ENCODE results near the gene HMCN2.

Gene HMCN2

DNA sequence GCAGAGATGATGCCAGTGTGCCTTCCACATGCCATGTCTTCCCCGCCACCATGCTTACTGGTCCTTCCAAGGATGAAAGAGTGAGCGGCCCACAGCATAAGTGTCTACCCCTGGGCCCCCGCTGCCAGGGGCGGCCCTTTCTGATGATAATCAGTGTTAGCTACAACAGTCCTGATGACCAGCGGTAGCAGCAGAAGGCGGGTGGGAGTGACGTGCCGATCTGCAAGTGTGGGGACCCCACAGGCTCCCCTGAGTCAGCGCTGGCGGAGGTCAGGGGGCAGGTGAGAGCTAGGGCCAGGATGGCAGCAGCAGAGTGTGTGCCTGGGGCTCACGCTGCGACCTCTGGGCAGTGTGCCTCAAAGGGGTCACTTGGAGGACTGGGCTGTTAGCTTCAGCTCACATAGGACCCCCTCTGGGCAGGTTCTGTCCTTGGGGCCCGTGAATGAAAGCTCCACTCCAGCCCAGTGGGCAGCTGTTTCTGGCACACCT, 80.4 kb downstream of the HMCN2 start:
- DNase-seq (ENCODE audit: low read depth) = no peak

DNA sequence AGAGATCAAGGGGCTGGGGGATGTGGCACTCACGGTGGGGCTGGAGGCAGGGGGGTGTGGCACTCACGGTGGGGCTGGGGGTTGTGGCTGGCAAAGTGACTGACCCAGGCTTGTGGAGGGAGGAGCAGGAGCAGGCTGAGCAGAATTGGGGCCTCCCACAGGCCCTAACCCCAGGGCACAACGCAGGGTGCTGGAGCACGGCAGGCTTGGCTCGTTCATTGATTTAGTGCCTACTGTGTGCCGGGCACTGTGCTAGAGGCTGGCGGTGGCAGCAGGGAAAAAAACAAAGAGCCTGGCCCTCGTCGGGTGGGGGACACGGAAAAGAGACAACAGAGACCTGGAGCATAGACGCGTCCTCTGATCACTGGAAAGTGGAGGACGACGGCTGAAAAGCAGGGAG, 80.9 kb downstream of the HMCN2 start:
- no peak for DNase-seq (ENCODE audit: low read depth)

DNA sequence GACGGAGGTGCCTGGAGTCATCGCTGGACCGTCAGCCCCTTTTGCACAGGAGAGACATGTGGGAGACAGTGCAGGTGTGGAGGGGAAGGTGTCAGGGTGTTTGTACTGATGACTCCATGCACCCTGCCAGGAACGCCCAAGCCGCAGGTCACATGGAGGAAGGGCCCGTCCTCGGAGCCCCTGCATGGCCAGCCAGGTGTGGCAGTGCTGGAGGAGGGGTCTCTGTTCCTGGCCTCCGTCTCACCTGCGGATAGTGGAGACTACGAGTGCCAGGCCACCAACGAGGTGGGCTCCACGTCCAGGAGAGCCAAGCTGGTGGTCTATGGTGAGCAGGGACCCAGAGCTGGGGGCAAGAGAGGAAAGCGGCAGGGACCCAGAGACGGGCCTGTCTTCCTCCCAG, 81.5 kb downstream of the HMCN2 start:
- no peak for DNase-seq (ENCODE audit: low read depth)

DNA sequence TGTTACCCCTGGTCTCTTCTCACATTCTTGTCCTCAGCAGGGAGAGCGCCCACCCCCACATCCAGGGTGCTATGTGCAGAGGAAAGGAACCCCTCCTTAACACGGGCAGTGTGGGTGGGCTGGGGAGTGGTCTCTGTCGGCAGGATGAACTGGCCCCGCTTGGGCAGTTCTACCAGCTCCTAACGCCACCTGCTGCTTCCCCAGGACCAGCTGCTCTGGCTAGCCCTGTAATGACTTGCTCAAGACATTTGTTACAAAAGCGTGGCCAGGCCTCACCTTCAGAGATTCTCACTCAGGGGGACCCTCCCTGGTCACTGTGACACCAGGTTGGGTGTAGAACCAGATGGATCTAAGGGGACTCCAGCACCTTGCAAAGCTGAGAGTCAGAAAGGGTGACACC, 82.4 kb downstream of the HMCN2 start:
- DNase-seq (ENCODE audit: low read depth) = no peak

DNA sequence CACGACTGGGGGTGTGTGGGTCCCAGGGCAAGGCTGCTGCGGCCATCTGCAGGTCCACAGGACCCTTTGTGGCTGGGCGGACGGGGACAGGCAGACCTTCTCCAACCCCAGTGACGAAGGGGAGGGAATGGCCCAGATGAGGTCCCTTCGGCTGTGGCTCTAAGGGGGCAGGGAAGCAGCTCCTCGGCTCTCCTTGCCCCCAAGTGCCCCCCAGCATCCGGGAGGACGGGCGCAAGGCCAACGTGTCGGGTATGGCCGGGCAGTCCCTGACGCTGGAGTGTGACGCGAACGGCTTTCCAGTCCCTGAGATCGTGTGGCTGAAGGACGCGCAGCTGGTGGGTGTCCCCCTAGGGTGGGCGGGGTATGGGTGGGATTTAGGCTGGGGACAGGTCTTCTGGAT, 82.8 kb downstream of the HMCN2 start:
- no peak for DNase-seq (ENCODE audit: low read depth)

DNA sequence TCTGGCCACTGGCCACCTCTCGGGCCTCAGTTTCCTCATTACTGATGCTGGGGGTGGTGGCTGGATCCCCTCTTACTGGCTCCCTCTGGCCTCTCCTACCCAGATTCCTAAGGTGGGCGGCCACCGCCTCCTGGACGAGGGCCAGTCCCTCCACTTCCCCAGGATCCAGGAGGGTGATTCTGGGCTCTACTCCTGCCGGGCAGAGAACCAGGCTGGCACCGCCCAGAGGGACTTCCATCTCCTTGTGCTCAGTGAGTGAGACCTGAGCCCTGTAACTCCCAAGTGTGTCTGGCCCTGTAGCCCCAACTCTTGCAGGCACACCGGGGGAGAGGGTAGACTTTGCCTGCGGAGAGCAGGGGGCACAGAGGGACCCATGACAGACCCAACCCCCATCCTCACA, 83.3 kb downstream of the HMCN2 start:
- DNase-seq (ENCODE audit: low read depth) = no peak

DNA sequence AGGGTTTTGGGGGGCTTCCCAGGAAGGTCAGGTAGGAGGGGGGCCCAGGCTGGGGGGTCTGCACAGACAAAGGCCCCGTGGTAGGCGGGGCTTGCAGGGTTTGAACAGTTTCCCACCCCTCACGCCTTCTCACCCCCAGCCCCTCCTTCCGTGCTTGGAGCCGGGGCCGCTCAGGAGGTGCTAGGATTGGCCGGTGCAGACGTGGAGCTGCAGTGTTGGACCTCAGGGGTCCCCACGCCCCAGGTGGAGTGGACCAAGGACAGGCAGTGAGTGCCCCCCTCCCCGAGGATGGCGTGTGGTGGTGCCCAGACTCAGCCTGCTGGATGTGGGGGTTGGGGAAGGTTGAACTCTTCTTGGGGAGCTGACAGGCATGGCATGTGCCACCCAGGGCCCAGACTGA, 83.8 kb downstream of the HMCN2 start:
- DNase-seq (ENCODE audit: low read depth) = no peak

DNA sequence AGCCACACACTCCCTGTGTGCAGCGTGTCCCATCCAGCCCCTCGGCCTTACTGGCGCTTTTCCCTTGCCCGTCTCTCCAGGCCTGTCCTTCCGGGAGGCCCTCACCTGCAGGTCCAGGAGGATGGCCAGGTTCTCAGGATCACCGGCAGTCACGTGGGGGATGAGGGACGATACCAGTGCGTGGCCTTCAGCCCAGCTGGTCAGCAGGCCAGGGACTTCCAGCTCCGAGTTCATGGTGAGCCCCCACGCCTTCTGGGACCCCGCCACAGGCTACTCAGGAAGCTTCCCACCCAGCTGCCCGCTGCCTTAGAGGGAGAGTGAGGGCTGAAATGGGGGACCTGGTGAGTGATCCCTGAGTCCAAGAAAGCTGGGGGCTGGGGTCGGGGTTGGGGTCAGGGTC, 85.8 kb downstream of the HMCN2 start:
- DNase-seq (ENCODE audit: low read depth) = no peak

DNA sequence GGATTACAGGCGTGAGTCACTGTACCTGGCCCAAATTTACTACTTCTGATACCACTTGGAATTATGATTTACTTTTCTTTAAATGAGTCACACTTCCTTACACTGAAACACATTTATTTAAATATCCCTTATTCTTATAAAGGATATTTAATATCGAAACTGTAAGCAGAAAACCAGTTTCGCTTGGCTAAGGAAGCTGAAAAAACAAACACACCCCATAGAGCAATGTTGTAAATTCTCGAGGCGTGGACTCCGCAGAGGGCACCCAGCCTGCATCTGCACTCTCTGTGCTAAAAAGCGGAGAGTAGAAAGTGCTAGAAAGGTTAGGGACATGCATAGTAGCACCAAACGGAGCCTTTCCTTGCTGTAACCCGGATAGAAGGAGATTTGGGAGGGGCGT, 86.5 kb downstream of the HMCN2 start:
- DNase-seq (ENCODE audit: low read depth) = no peak

DNA sequence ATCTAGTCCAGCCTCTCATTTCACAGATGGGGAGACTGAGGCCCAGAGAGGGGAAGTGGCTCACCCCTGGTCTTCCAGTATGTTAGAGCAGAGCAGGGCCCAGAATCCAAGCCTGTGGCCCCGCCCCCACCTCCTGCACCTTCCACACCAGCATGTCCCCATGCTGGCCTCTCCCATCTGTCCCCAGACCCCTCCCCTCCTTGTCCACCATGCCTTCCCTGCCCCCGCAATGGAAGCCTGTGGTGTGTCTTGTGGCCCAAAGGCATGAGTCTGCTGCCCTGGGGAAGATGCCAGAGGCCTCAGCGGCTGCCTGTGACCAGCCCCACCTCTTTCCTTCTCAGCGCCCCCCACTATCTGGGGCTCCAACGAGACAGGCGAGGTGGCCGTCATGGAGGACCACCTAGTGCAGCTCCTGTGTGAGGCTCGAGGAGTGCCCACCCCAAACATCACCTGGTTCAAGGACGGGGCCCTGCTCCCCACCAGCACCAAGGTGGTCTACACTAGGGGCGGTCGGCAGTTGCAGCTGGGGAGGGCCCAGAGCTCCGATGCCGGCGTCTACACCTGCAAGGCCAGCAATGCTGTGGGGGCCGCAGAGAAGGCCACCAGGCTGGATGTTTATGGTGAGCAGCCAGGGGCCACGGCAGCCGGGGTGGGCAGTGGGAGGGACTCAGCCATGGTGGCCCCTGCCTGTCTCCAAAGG, 87.2 kb downstream of the HMCN2 start:
- no peak for DNase-seq (ENCODE audit: low read depth)

DNA sequence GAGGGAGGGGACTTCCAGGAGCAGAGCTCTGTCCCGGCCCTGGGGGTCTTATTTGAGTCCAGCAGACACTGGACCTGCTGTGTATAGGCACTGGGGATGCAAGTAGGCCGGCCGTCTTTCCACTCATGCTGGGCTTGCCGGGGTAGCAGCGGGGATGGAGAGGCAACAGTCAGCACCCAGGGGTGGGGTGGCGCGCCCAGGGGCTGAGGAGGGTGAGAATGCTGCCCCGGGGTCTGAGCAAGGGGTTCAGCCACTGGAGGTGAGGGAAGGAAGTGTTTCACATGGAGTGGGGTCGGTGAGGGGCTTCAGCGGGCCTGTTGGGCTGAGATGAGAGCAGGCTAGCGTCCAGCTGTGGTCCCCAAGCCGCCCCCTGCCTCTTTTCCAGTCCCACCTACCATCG, 88.8 kb downstream of the HMCN2 start:
- no peak for DNase-seq (ENCODE audit: low read depth)

DNA sequence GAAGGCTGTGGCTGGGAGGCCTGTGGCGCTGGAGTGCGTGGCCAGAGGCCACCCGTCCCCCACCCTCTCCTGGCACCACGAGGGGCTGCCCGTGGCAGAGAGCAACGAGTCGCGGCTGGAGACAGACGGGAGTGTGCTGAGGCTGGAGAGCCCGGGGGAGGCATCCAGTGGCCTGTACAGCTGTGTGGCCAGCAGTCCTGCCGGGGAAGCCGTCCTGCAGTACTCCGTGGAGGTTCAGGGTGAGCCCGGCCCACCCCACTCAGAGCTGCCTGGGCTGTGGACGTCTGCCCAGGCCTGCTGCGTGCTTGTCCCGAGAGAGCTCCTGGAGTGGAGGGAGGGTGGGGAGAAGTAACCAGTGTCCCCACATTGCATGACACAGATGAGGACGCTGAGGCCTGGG, 89.2 kb downstream of the HMCN2 start:
- no peak for DNase-seq (ENCODE audit: low read depth)

DNA sequence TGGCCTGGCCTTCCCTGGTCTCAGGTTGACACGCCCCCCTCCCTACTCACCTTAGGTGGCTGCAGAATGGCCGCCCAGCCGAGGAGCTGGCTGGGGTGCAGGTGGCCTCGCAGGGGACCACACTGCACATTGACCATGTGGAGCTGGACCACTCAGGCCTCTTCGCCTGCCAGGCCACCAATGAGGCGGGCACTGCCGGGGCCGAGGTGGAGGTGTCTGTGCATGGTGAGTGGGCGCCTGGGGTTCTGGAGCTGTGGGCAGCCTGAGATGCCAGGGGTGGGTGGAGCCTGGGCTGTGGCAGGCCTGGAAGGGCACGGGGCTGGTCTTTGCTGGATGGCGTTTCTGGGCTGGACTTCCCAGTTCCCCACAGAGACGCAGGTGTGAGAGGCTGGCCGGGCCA, 90.5 kb downstream of the HMCN2 start:
- no peak for DNase-seq (ENCODE audit: low read depth)

DNA sequence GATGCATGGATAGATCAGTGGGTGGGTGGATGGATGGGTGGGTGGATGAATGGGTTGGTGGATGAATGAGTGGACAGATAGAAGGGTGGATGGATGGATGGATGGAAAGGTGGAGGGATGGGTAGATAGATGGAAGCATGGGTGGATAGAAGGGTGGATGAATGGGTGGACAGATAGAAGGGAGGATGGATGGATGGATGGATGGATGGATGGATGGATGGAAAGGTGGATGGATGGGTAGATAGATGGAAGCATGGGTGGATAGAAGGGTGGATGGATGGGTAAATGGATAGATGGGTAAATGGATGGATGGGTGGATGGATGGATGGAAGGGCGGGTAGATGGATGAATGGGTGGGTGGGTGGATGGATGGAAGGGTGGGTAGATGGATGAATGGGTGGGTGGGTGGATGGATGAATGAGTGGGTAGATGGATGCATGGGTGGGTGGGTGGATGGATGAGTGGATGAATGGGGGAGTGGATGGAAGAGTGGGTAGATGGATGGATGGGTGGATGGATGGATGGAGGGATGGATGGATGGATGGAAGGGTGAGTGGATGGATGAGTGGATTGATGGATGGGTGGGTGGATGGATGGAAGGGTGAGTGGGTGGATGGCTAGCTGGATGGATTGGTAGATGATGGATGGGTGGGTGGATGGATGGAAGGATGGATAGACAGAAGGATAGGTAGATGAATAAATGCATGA, 91.5 kb downstream of the HMCN2 start:
- no peak for DNase-seq (ENCODE audit: low read depth)

DNA sequence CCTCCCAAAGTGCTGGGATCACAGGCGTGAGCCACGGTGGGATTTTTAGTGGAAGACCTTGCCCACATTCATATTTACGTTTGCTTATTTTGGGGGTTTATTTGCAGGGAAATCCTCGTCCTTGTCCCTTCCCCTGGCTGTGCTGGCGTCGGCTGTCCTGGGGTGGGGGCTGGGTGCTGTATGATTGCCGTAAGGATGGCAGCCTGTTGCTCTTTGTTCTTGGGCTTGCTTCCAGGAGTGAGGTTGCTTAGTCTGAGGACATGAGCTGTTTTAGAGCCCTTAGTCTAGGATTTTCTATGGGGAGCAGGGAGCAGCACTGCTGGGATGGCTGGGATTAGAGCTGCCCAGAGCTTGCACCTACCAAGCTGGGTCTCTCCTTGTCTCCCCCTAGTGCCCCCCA, 93.4 kb downstream of the HMCN2 start:
- no peak for DNase-seq (ENCODE audit: low read depth)

DNA sequence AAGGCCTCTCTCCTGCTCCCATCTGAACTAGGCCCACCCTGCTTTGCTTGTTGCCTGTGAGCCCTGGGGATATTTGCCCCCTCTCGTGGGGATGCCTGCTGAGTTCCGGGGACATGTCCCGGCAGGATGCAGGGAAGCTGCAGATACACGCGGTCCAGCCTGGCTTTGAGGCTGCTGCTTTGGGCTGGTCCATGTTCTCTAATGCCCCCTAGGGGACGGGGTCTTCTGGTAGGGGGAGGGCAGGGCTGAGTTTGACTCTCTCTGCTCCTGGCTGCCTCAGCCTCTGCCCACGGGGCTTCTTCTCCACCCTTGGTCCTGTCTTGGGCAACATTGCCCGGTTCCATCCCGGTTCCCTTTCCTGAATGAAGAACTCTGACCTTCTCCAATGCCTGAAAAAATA, 94.3 kb downstream of the HMCN2 start:
- no peak for DNase-seq (ENCODE audit: low read depth)

DNA sequence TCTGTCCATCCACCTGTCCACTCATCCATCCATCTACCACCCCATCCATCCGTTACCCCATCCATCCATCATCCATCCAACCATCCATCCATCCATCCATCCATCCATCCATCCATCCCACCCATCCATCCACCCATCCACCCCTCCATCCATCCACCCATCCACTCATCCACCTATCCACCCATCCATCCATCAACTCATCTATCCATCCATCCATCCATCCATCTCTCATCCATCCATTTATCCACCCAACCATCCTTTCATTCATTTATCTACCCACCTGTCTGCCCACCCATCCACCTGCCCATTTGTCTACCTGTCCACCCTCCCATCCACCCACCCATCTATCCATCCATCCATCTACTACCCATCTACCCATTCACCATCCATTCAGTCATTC, 95.1 kb downstream of the HMCN2 start:
- DNase-seq (ENCODE audit: low read depth) = no peak

DNA sequence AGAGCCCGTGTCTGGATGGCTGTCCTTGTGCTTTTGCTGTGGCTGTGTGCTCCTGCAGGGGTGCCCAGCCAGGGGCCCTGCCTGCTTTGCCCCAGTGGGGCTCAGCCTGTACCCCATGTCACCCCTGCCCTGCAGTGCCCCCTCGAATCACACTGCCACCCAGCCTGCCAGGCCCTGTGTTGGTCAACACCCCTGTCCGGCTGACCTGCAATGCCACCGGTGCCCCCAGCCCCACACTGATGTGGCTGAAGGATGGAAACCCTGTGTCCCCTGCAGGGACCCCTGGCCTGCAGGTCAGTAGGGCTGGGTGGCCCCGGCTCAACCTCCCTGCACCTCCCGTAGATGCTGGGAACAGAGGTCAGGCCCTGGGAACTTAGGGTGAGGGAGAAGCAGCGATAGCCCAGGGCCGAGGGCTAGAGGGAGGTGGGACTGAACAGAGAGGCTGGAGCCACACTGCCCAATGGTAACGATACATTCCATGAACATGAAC, 96.4 kb downstream of the HMCN2 start:
- DNase-seq (ENCODE audit: low read depth) = no peak

DNA sequence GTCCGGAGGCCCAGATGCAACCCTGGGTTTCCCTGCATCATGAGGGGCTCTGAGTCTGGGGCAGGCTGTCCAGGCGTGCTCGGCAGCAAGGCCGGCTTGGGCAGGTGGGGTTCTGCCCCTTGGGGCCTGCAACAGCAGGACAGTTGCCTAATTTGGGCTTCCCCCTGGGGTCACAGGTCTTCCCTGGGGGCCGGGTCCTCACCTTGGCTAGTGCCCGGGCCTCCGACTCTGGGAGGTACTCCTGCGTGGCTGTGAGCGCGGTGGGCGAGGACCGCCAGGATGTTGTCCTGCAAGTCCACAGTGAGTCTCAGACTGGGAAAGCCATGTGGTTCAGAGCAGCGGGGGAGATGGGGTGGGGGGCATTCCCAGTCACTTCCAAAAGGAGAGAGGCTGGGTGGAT, 97.1 kb downstream of the HMCN2 start:
- no peak for DNase-seq (ENCODE audit: low read depth)

DNA sequence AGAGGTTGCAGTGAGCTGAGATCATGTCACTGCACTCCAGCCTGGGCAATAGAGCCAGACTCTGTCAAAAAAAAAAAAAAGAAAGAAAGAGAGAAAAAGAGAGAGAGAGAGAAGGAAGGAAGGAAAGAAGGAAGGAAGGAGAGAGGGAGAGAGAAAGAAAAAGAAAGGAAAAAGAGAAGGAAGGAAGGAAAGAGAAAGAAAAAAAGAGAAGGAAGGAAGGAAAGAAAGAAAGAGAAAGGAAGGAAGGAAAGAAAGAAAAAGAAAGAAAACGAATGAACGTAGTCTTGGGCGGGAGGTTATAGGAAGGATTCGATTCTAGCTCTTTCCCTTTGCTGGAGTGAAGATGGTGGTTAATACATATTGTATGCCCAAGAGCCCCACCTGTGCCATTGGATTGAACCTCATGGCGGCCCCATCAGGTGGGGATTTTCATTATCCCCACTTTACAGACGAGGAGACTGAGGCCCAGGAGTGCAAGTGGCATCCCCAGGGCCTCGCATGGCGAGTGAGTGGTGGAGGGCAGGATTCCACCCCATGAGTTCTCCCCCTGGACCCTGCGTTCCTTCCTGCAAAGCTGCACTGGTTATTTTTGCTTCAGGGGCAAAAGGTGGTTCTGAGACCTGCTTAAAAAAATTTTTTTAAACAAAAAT, 98.3 kb downstream of the HMCN2 start:
- no peak for DNase-seq (ENCODE audit: low read depth)

DNA sequence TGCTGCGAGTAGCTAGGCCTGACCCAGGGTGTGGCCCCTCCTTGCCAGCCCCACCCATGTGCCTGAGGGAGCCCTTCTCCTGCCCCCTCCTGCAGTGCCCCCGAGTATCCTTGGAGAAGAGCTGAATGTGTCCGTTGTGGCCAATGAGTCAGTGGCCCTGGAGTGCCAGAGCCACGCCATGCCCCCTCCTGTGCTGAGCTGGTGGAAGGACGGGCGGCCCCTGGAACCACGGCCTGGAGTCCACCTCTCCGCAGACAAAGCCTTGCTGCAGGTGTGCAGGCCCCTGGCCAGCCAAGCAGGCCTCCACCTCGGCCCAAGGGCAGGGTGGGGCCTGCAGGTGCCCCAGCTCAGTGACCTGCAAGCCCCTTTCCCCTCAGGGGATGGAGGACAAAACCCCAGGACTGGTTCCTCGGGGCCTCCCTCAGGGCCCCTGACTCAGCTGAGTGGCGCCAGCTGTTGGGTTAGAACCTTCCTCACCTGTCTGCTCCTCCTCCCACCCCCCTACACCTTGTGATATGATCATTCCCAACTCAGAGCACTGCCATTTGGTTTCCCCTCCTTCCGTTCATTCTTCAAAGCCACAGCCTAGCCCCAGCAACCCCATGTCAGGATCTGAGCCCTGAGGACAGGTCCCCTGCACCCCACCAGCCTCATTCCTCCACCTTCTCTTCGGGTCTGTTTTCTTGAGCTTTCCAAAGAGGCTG, 99.2 kb downstream of the HMCN2 start:
- no peak for DNase-seq (ENCODE audit: low read depth)

DNA sequence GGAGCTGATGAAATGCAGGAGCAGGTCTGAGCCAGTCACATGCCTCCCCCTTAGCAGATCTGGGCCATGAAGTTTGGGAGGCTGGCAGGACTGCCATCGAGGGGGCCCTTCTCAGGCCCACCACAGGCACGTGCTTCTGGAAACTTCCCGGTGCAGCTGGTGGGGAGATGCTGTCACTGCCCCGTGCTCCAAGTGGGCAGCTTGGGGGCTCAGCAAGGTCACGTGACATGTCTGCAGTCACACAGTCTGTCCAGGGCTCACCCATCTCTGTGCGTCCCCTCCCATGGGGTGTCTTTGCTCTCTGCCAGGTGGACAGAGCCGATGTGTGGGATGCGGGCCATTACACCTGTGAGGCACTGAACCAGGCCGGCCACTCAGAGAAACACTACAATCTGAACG, 99.8 kb downstream of the HMCN2 start:
- no peak for DNase-seq (ENCODE audit: low read depth)

DNA sequence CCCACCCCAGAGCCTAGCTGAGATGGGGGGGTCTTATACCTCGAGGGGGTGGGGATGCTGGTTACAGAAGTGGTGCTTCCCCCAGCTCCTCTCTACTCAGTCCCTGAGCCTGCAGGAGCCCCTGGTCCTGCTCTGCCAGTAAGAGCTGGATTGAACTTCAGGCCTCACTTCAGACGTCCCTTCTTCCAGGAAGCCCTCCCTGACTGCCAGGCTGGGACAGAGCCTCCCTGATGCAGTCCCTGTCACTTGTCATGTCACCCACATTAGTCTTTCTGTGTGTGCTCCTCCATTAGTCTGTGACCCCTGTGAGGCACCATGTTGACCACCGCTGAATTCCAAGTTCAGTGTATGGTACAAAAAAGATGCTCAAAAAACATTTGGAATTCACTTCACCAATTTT, 100.5 kb downstream of the HMCN2 start:
- no peak for DNase-seq (ENCODE audit: low read depth)
